Measurements from ENCODE around the gene NFAT5.
"Not testable (repeated sequence)": the region's sequence is repeated elsewhere in the genome, so short reads cannot be mapped to it uniquely, and the experiment has no call there.

Gene NFAT5

GRCh38 chr16:69565671-69566239 lies at the start of gene NFAT5:
TSS of gene NFAT5 (plus strand) at chr16:69565966. CDS start at chr16:69566302, 336 bp downstream.
- peaks cover 5% of the 10 kb centered on the region for H3K36me3 Mint-ChIP-seq
- peaks cover 46% of the 10 kb centered on the region for H3K4me1 Mint-ChIP-seq
- DNase-seq: peak; percentile 86
- peak within 1 kb of the TSS; percentile 95 for H3K27ac Mint-ChIP-seq
- H3K9me3 Mint-ChIP-seq: no peaks in the 10 kb centered on the region
- CTCF ChIA-PET: interaction anchor here (1.4 kb wide), 1 partner anchor 11 kb away, joined by 3 read pairs; no protein-coding TSS in a partner anchor
- H3K4me3 Mint-ChIP-seq: peak within 1 kb of the TSS; percentile 98
- H3K27me3 Mint-ChIP-seq: no peaks in the 10 kb centered on the region

GRCh38 chr16:69517914-69518313 lies 47.9 kb upstream of the NFAT5 start:
- DNase-seq, H3K27ac Mint-ChIP-seq, H3K9me3 Mint-ChIP-seq, H3K4me3 Mint-ChIP-seq, CTCF ChIA-PET, H3K36me3 Mint-ChIP-seq: not testable (repeated sequence)
- H3K27me3 Mint-ChIP-seq: peaks cover 12% of the 10 kb centered on the region
- peaks cover 12% of the 10 kb centered on the region for H3K4me1 Mint-ChIP-seq

- Mint-ChIP-seq H3K9me3 (no peaks in the 10 kb centered on the region), H3K36me3 (no peaks in the 10 kb centered on the region), H3K4me3 (no peak overlapping the region), H3K4me1 (peaks cover 12% of the 10 kb centered on the region), H3K27me3 (no peaks in the 10 kb centered on the region), H3K27ac (no peak overlapping the region)
- CTCF ChIA-PET: interaction anchor here (0.8 to 2.1 kb wide), 2 partner anchors 9 to 124 kb away, joined by 4 to 7 read pairs; no protein-coding TSS in a partner anchor
- no peak for DNase-seq
Observed at GRCh38 chr16:69520413-69520799, 45.4 kb upstream of the NFAT5 start.

GRCh38 chr16:69520800-69521602 lies 44.8 kb upstream of the NFAT5 start:
- CTCF ChIA-PET: interaction anchor here (0.8 to 2.1 kb wide), 2 partner anchors 9 to 125 kb away, joined by 4 to 7 read pairs; no protein-coding TSS in a partner anchor
- DNase-seq: no peak
- no peak overlapping the region for H3K27ac Mint-ChIP-seq
- no peak overlapping the region for H3K4me3 Mint-ChIP-seq
- H3K27me3 Mint-ChIP-seq: no peaks in the 10 kb centered on the region
- no peaks in the 10 kb centered on the region for H3K36me3 Mint-ChIP-seq
- H3K4me1 Mint-ChIP-seq: peaks cover 12% of the 10 kb centered on the region
- no peaks in the 10 kb centered on the region for H3K9me3 Mint-ChIP-seq

- H3K27me3 Mint-ChIP-seq: no peaks in the 10 kb centered on the region
- no peaks in the 10 kb centered on the region for H3K9me3 Mint-ChIP-seq
- H3K4me1 Mint-ChIP-seq: peaks cover 12% of the 10 kb centered on the region
- DNase-seq: no peak
- H3K4me3 Mint-ChIP-seq: no peak overlapping the region
- H3K27ac Mint-ChIP-seq: no peak overlapping the region
- H3K36me3 Mint-ChIP-seq: no peaks in the 10 kb centered on the region
- CTCF ChIA-PET: no interaction called here
Observed at GRCh38 chr16:69522041-69522578, 43.7 kb upstream of the NFAT5 start.

- Mint-ChIP-seq H3K9me3 (no peaks in the 10 kb centered on the region), H3K4me3 (no peak overlapping the region), H3K36me3 (no peaks in the 10 kb centered on the region), H3K27ac (no peak overlapping the region), H3K27me3 (no peaks in the 10 kb centered on the region), H3K4me1 (peaks cover 12% of the 10 kb centered on the region)
- DNase-seq: no peak
- CTCF ChIA-PET: no interaction called here
Observed at GRCh38 chr16:69522732-69523404, 42.9 kb upstream of the NFAT5 start.

GRCh38 chr16:69523566-69524305 lies 42.0 kb upstream of the NFAT5 start:
- Mint-ChIP-seq H3K36me3 (no peaks in the 10 kb centered on the region), H3K9me3 (no peaks in the 10 kb centered on the region), H3K4me3 (no peak overlapping the region), H3K27ac (no peak overlapping the region), H3K4me1 (peaks cover 12% of the 10 kb centered on the region), H3K27me3 (no peaks in the 10 kb centered on the region)
- CTCF ChIA-PET: no interaction called here
- no peak for DNase-seq

- DNase-seq: no peak
- CTCF ChIA-PET: no interaction called here
- H3K27me3 Mint-ChIP-seq: no peaks in the 10 kb centered on the region
- H3K4me1 Mint-ChIP-seq: peaks cover 13% of the 10 kb centered on the region
- no peak overlapping the region for H3K4me3 Mint-ChIP-seq
- H3K27ac Mint-ChIP-seq: peak overlapping the region; percentile 25
- H3K36me3 Mint-ChIP-seq: no peaks in the 10 kb centered on the region
- no peaks in the 10 kb centered on the region for H3K9me3 Mint-ChIP-seq
Observed at GRCh38 chr16:69526831-69527655, 38.7 kb upstream of the NFAT5 start.

GRCh38 chr16:69531988-69532387 lies 33.8 kb upstream of the NFAT5 start:
- no peak for DNase-seq
- peaks cover 7% of the 10 kb centered on the region for H3K27me3 Mint-ChIP-seq
- no peak overlapping the region for H3K27ac Mint-ChIP-seq
- CTCF ChIA-PET: no interaction called here
- H3K4me1 Mint-ChIP-seq: peaks cover 13% of the 10 kb centered on the region
- H3K4me3 Mint-ChIP-seq: no peak overlapping the region
- no peaks in the 10 kb centered on the region for H3K36me3 Mint-ChIP-seq
- no peaks in the 10 kb centered on the region for H3K9me3 Mint-ChIP-seq

GRCh38 chr16:69532641-69533455 lies 32.9 kb upstream of the NFAT5 start:
- Mint-ChIP-seq H3K4me1 (peaks cover 13% of the 10 kb centered on the region), H3K27me3 (peaks cover 9% of the 10 kb centered on the region)
- CTCF ChIA-PET: no interaction called here

GRCh38 chr16:69534720-69535119 lies 31.0 kb upstream of the NFAT5 start:
- H3K9me3 Mint-ChIP-seq: no peaks in the 10 kb centered on the region
- H3K36me3 Mint-ChIP-seq: no peaks in the 10 kb centered on the region
- H3K4me1 Mint-ChIP-seq: peaks cover 13% of the 10 kb centered on the region
- no peak for DNase-seq
- peaks cover 12% of the 10 kb centered on the region for H3K27me3 Mint-ChIP-seq
- H3K4me3 Mint-ChIP-seq: no peak overlapping the region
- CTCF ChIA-PET: no interaction called here
- no peak overlapping the region for H3K27ac Mint-ChIP-seq

More at GRCh38 chr16:69532641-69533455, 32.9 kb upstream of the NFAT5 start:
- DNase-seq: no peak
- H3K36me3 Mint-ChIP-seq: no peaks in the 10 kb centered on the region
- no peak overlapping the region for H3K4me3 Mint-ChIP-seq
- no peaks in the 10 kb centered on the region for H3K9me3 Mint-ChIP-seq
- H3K27ac Mint-ChIP-seq: no peak overlapping the region

GRCh38 chr16:69535123-69536050 lies 30.4 kb upstream of the NFAT5 start:
- CTCF ChIA-PET: no interaction called here
- H3K4me3 Mint-ChIP-seq: no peak overlapping the region
- peaks cover 9% of the 10 kb centered on the region for H3K4me1 Mint-ChIP-seq
- no peaks in the 10 kb centered on the region for H3K9me3 Mint-ChIP-seq
- no peak overlapping the region for H3K27ac Mint-ChIP-seq
- DNase-seq: no peak
- no peaks in the 10 kb centered on the region for H3K36me3 Mint-ChIP-seq
- peaks cover 13% of the 10 kb centered on the region for H3K27me3 Mint-ChIP-seq
